T-cell (primary cell): ENCODE results near the gene IDH3A. TPM values are rescaled to one million over a fixed set of nuclear protein-coding genes. Genes with fewer than 3 reads are reported as not detected.
A peak's percentile ranks its signal among the peaks of the same experiment; 100 is the strongest.

ENCODE experiments used
- ATAC-seq, 4 experiments: fragments of 200-7000 bp in 3 of 4; fragments of 150-1000 bp in 1 of 4; cut with Tn5 transposase; replicated peaks in 1 of 4; 1 replicate in 3 of 4; 2 replicates in 1 of 4; pipeline ENCODE4 v1.10.0; 2021; ENCODE audit warnings: moderate library complexity in 3 of 4, mild to moderate bottlenecking in 2 of 4, moderate number of reproducible peaks in 1 of 4
- CTCF ChIA-PET, 2 donors: fragments of 300-600 bp; sonication (Branson Sonifier 250); formaldehyde crosslinking; loops; one replicate each; lab custom pipeline; 2022; ENCODE audit warnings: antibody characterized with exemption in 2 of 2; lab: Charles Lee
- POLR2A ChIA-PET, 2 donors: fragments of 300-600 bp; sonication (Branson Sonifier 250); formaldehyde crosslinking; loops; one replicate each; lab custom pipeline; 2022; ENCODE audit warnings: antibody characterized with exemption in 2 of 2; lab: Charles Lee
- DNase-seq, 35 experiments: peaks; one replicate each; pipeline versions ENCODE4 v3.0.0 to v3.0.0-alpha.2; 2013 to 2023
- H3K27ac ChIP-seq: one replicate; pipeline ENCODE4 v1.5.1; 2013; ENCODE audit warnings: low read length
- H3K27me3 ChIP-seq, 2 experiments: replicated peaks in 1 of 2; 1 replicate in 1 of 2; 2 replicates in 1 of 2; pipeline versions ENCODE4 v1.6.1 to v1.7.0; 2013; ENCODE audit warnings: low read length in 1 of 2, mixed read lengths in 1 of 2; ENCODE audit not compliant: control insufficient read depth in 2 of 2, insufficient read depth in 2 of 2; ENCODE audit errors: extremely low read depth in 1 of 2
- H3K36me3 ChIP-seq, 2 donors: 1 replicate in 1 of 2; 2 replicates in 1 of 2; pipeline versions ENCODE4 v1.6.1 to v1.7.0; 2013; ENCODE audit warnings: low read length in 1 of 2; ENCODE audit not compliant: control insufficient read depth in 2 of 2, insufficient read depth in 1 of 2; ENCODE audit errors: extremely low read depth in 1 of 2
- H3K4me1 ChIP-seq, 2 experiments: 1 replicate in 1 of 2; 2 replicates in 1 of 2; pipeline versions ENCODE4 v1.6.1 to v1.7.0; 2013; ENCODE audit warnings: low read length in 2 of 2, mixed read lengths in 1 of 2; ENCODE audit not compliant: insufficient read depth in 2 of 2, control insufficient read depth in 1 of 2; ENCODE audit errors: extremely low read depth in 1 of 2
- H3K4me3 ChIP-seq, 2 donors: 1 replicate in 1 of 2; 2 replicates in 1 of 2; pipeline versions ENCODE4 v1.5.1 to v1.7.0; 2013; ENCODE audit warnings: mild to moderate bottlenecking in 2 of 2, low read length in 1 of 2, moderate library complexity in 1 of 2; ENCODE audit not compliant: control insufficient read depth in 1 of 2; ENCODE audit errors: extremely low read depth in 1 of 2
- H3K9me3 ChIP-seq: 2 replicates; pipeline ENCODE4 v1.7.0; 2013
- H3K27ac Mint-ChIP-seq, 2 donors: one replicate each; pipeline ENCODE4 v1.8.0; 2020 to 2021; ENCODE audit warnings: mild to moderate bottlenecking in 2 of 2, mixed read lengths in 2 of 2
- H3K27me3 Mint-ChIP-seq, 2 donors: one replicate each; pipeline ENCODE4 v1.8.0; 2021 to 2022; ENCODE audit warnings: mixed read lengths in 2 of 2
- H3K36me3 Mint-ChIP-seq: one replicate; pipeline ENCODE4 v1.8.0; 2021; ENCODE audit warnings: mixed read lengths
- H3K4me1 Mint-ChIP-seq, 3 donors: one replicate each; pipeline ENCODE4 v1.8.0; 2020 to 2022; ENCODE audit warnings: mixed read lengths in 3 of 3, mild to moderate bottlenecking in 1 of 3
- H3K4me3 Mint-ChIP-seq, 3 donors: one replicate each; pipeline ENCODE4 v1.8.0; 2020 to 2022; ENCODE audit warnings: mild to moderate bottlenecking in 3 of 3, mixed read lengths in 3 of 3, moderate library complexity in 3 of 3
- H3K9me3 Mint-ChIP-seq, 3 donors: one replicate each; pipeline ENCODE4 v1.8.0; 2020 to 2022; ENCODE audit warnings: mixed read lengths in 3 of 3
- WGBS: methylation state at CpG from one replicate; pipeline ENCODE4 v1.1.5; 2013; ENCODE audit warnings: missing lambda C conversion rate; ENCODE audit not compliant: insufficient coverage; 5-methylcytosine and 5-hydroxymethylcytosine counted together
- total RNA-seq, 35 experiments: library from RNA in 6 of 35; stranded (reverse) in 6 of 35; fragments of 120-200 nt in 1 of 35; gene quantifications; one replicate each; pipeline versions ENCODE4 v1.2.1 to v1.2.4 and lab custom pipeline; 2013 to 2026

The IDH3A gene
- total RNA-seq, 5 donors from 2014 or later (not counting 1 experiment from before 2014, with no cell fraction given) = 40.3 to 64.7 (median 48.5) TPM

DNA sequence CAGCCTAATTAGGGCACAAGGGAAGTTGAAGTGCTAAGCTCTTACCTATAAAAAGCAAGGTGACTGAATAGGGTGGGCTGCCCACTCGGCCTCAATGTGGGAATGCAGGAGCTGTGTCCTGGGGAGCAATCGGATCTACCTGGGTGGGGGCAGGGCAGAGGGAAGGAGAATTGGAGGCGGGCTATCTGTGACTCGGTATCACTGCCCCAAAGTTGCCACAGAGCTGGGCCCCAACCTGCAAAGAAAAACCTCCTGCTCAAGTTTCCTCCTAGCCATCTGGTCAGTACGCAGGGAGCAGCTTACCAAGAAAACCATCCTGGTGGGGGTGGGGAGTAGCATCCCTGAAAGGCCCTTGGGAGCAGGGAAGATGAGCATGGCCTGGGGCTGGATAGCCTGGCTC is 28.6 kb upstream of the IDH3A start:
- DNase-seq (no peak), ATAC-seq (no peak)
- Histone ChIP-seq H3K4me3 (no peak overlapping the region), H3K9me3 (no peaks in the 10 kb centered on the region), H3K36me3 (no peaks in the 10 kb centered on the region), H3K27ac (no peak overlapping the region), H3K27me3 (no peaks in the 10 kb centered on the region), H3K4me1 (no peaks in the 10 kb centered on the region)
- no peaks in the 10 kb centered on the region for H3K4me1 Mint-ChIP-seq
- no peaks in the 10 kb centered on the region for H3K27me3 Mint-ChIP-seq
- POLR2A ChIA-PET = interaction anchor here (0.5 to 0.6 kb wide), 2 partner anchors 51 to 358 kb away, joined by 4 to 7 read pairs; no protein-coding TSS in a partner anchor
- H3K27ac Mint-ChIP-seq = no peak overlapping the region
- H3K36me3 Mint-ChIP-seq = no peaks in the 10 kb centered on the region
- H3K9me3 Mint-ChIP-seq = no peaks in the 10 kb centered on the region
- WGBS = 100% methylated on average over 3 of the region's 5 CpGs
- H3K4me3 Mint-ChIP-seq = no peak overlapping the region
- CTCF ChIA-PET = interaction anchor here in 1 of 2 donors (0.6 kb wide), 1 partner anchor 75 kb away, joined by 3 read pairs; no protein-coding TSS in a partner anchor

GRCh38 chr15:78125267-78125666 is 23.9 kb upstream of the IDH3A start:
- no peak overlapping the region for H3K27ac ChIP-seq
- H3K4me1 Mint-ChIP-seq = peaks cover 4 to 8% (median 5%) of the 10 kb centered on the region in 3 donors
- H3K4me3 ChIP-seq = no peak overlapping the region
- H3K36me3 Mint-ChIP-seq = no peaks in the 10 kb centered on the region
- no peaks in the 10 kb centered on the region for H3K4me1 ChIP-seq
- no peaks in the 10 kb centered on the region for H3K9me3 Mint-ChIP-seq
- no CpG with 5 or more reads among the region's 3 CpGs for WGBS
- no peaks in the 10 kb centered on the region for H3K9me3 ChIP-seq
- POLR2A ChIA-PET = no interaction called here
- H3K27ac Mint-ChIP-seq = no peak overlapping the region
- no peaks in the 10 kb centered on the region for H3K27me3 Mint-ChIP-seq
- CTCF ChIA-PET = interaction anchor here in 1 of 2 donors (0.8 kb wide), 1 partner anchor 159 kb away, joined by 3 read pairs; no protein-coding TSS in a partner anchor
- ATAC-seq = no peak
- no peaks in the 10 kb centered on the region for H3K27me3 ChIP-seq
- H3K36me3 ChIP-seq = no peaks in the 10 kb centered on the region
- no peak overlapping the region for H3K4me3 Mint-ChIP-seq
- no peak for DNase-seq

- ChIA-PET POLR2A (no interaction called here), CTCF (interaction anchor here in 1 of 2 donors (0.6 kb wide), 1 partner anchor 355 kb away, joined by 3 read pairs; no protein-coding TSS in a partner anchor)
- no peak for ATAC-seq
- WGBS = 100% methylated on average over 1 of the region's 2 CpGs
- Histone ChIP-seq H3K4me1 (peaks cover 5 to 20% of the 10 kb centered on the region in 2 experiments), H3K27ac (no peak overlapping the region), H3K4me3 (no peak overlapping the region), H3K9me3 (no peaks in the 10 kb centered on the region), H3K27me3 (no peaks in the 10 kb centered on the region), H3K36me3 (no peaks in the 10 kb centered on the region)
- Mint-ChIP-seq H3K27ac (peak overlapping the region; percentile 79 to 93), H3K9me3 (no peaks in the 10 kb centered on the region), H3K4me1 (peaks cover 16 to 27% (median 19%) of the 10 kb centered on the region in 3 donors), H3K27me3 (no peaks in the 10 kb centered on the region), H3K4me3 (no peak overlapping the region), H3K36me3 (no peaks in the 10 kb centered on the region)
- no peak for DNase-seq
Measured at GRCh38 chr15:78127882-78128281, 21.3 kb upstream of the IDH3A start.

GRCh38 chr15:78129077-78129750 is 19.9 kb upstream of the IDH3A start:
- no peaks in the 10 kb centered on the region for H3K27me3 ChIP-seq
- no peaks in the 10 kb centered on the region for H3K9me3 Mint-ChIP-seq
- no peaks in the 10 kb centered on the region for H3K27me3 Mint-ChIP-seq
- H3K9me3 ChIP-seq = no peaks in the 10 kb centered on the region
- no peaks in the 10 kb centered on the region for H3K36me3 ChIP-seq
- CTCF ChIA-PET = no interaction called here
- 86% methylated on average over 5 of the region's 8 CpGs for WGBS
- peak overlapping the region; percentile 82 to 93 for H3K27ac Mint-ChIP-seq
- DNase-seq = peak in 2 of 35 experiments; percentile 30 to 31
- peaks cover 16 to 30% (median 23%) of the 10 kb centered on the region in 3 donors for H3K4me1 Mint-ChIP-seq
- H3K4me3 Mint-ChIP-seq = no peak overlapping the region
- no peak overlapping the region for H3K4me3 ChIP-seq
- ATAC-seq = peak in 1 of 4 experiments; percentile 31
- H3K4me1 ChIP-seq = peaks cover 5 to 24% of the 10 kb centered on the region in 2 experiments
- H3K27ac ChIP-seq = peak overlapping the region; percentile 23
- no peaks in the 10 kb centered on the region for H3K36me3 Mint-ChIP-seq
- POLR2A ChIA-PET = no interaction called here

DNA sequence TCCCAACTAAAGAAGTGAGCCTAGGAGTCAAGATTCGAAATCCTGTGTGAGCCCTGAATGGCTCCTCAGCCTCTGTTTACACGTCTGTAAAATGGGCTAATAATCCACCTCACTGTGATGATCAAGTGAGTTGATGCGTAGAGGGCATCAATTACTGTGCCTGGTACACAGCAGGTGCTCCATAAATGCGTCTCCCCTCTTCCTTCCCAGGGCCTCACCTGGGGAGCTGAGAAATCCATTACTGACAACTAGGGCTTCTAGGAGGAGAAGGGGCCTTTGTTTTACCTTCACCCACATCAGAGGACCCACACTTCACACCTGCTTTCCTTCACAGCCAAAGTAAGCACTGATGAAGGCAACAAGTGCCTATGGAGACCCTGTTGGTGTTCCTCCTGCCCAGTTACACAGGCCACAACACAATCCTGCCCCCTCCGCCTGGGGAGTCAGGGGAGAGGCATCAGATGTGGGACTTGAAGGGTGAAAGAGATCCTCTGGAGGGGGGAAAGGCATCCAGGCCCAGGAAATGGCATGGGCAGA is 19.3 kb upstream of the IDH3A start:
- ChIA-PET POLR2A (no interaction called here), CTCF (interaction anchor here (1.4 to 2.3 kb wide), 2 partner anchors 66 kb away, joined by 4 to 15 read pairs; no protein-coding TSS in a partner anchor)
- Mint-ChIP-seq H3K4me3 (peak overlapping the region; percentile 78 to 80 (median 78)), H3K36me3 (no peaks in the 10 kb centered on the region), H3K27ac (peak overlapping the region; percentile 82 to 93), H3K9me3 (no peaks in the 10 kb centered on the region), H3K4me1 (peaks cover 16 to 30% (median 23%) of the 10 kb centered on the region in 3 donors), H3K27me3 (no peaks in the 10 kb centered on the region)
- ATAC-seq (peak in 1 of 4 experiments; percentile 25), DNase-seq (peak in 2 of 35 experiments; percentile 21 to 39)
- no peaks in the 10 kb centered on the region for H3K36me3 ChIP-seq
- H3K9me3 ChIP-seq = no peaks in the 10 kb centered on the region
- H3K4me3 ChIP-seq = no peak overlapping the region
- H3K27me3 ChIP-seq = no peaks in the 10 kb centered on the region
- H3K4me1 ChIP-seq = peaks cover 5 to 24% of the 10 kb centered on the region in 2 experiments
- 100% methylated on average over 1 of the region's 5 CpGs for WGBS
- H3K27ac ChIP-seq = peak overlapping the region; percentile 12

- H3K4me1 ChIP-seq = peaks cover 5 to 24% of the 10 kb centered on the region in 2 experiments
- Mint-ChIP-seq H3K4me1 (peaks cover 16 to 30% (median 23%) of the 10 kb centered on the region in 3 donors), H3K4me3 (peak overlapping the region; percentile 78 to 80 (median 78)), H3K27ac (peak overlapping the region; percentile 82 to 93), H3K36me3 (no peaks in the 10 kb centered on the region), H3K27me3 (no peaks in the 10 kb centered on the region), H3K9me3 (no peaks in the 10 kb centered on the region)
- no peaks in the 10 kb centered on the region for H3K36me3 ChIP-seq
- 34% methylated on average over 47 of the region's 51 CpGs for WGBS
- ATAC-seq (peak; percentile 54 to 67 (median 62)), DNase-seq (peak in 15 of 35 experiments; percentile 20 to 51 (median 28))
- no peaks in the 10 kb centered on the region for H3K27me3 ChIP-seq
- no peak overlapping the region for H3K4me3 ChIP-seq
- H3K27ac ChIP-seq = no peak overlapping the region
- POLR2A ChIA-PET = interaction anchor here in 1 of 2 donors (0.5 kb wide), 1 partner anchor 12 kb away, joined by 3 read pairs; no protein-coding TSS in a partner anchor
- CTCF ChIA-PET = interaction anchor here (0.7 to 2.3 kb wide), 10 partner anchors 11 to 169 kb away, joined by 3 to 15 read pairs (median 4); partner anchors contain the start of genes IDH3A (in 1 of the 2) and SKIC8 (in 1 of the 2)
- H3K9me3 ChIP-seq = no peaks in the 10 kb centered on the region
Measured at GRCh38 chr15:78130466-78131294, 18.5 kb upstream of the IDH3A start.
